IMR-90 (cell line): ENCODE measurements around the gene FFAR3. TPM values are rescaled to one million over a fixed set of nuclear protein-coding genes. Genes with fewer than 3 reads are reported as not detected.

Source experiments
- ATAC-seq: fragments of 200-7000 bp; cut with Tn5 transposase; 2 replicates; pipeline ENCODE4 v1.9.1; 2020; ENCODE audit warnings: low read depth, mild to moderate bottlenecking, moderate library complexity
- BruUV-seq: library from RNA; stranded (reverse); fragments of 400-500 nt; replicated peaks from 2 replicates; lab custom pipeline; 2021; lab: Mats Ljungman, UMichigan
- CTCF ChIA-PET: fragments of 300-600 bp; formaldehyde crosslinking; extraction: SDS; loops from one replicate; lab custom pipeline; 2021; ENCODE audit warnings: antibody characterized with exemption; lab: Yijun Ruan, JAX
- POLR2A ChIA-PET: fragments of 300-600 bp; sonication (Branson Sonifier 250); formaldehyde crosslinking; loops from one replicate; lab custom pipeline; 2022; ENCODE audit warnings: antibody characterized with exemption; ENCODE audit not compliant: unreplicated experiment; lab: Charles Lee
- DNase-seq: peaks from one replicate; pipeline ENCODE4 v3.0.0; 2013
- H2AFZ ChIP-seq: replicated peaks from 2 replicates; pipeline ENCODE3; 2013; ENCODE audit warnings: low read length, mild to moderate bottlenecking; ENCODE audit not compliant: poor library complexity
- H2AK5ac ChIP-seq: 2 replicates; pipeline ENCODE4 v1.6.1; 2013; ENCODE audit warnings: low read depth, low read length, inconsistent platforms
- H2AK9ac ChIP-seq: replicated peaks from 2 replicates; pipeline ENCODE3; 2013; ENCODE audit warnings: mild to moderate bottlenecking, low read depth, low read length, moderate library complexity; ENCODE audit not compliant: poor library complexity
- H2BK120ac ChIP-seq: 2 replicates; pipeline ENCODE4 v1.6.1; 2013; ENCODE audit warnings: low read depth, low read length, inconsistent platforms
- H2BK15ac ChIP-seq: 3 replicates; pipeline ENCODE4 v1.6.1; 2013; ENCODE audit warnings: low read depth, low read length, inconsistent platforms
- H2BK20ac ChIP-seq: 2 replicates; pipeline ENCODE4 v1.6.1; 2013; ENCODE audit warnings: low read depth, mild to moderate bottlenecking, inconsistent platforms, low read length, moderate library complexity
- H2BK5ac ChIP-seq: 2 replicates; pipeline ENCODE4 v1.6.1; 2013; ENCODE audit warnings: mild to moderate bottlenecking, low read depth, low read length, inconsistent platforms; ENCODE audit not compliant: poor library complexity, severe bottlenecking
- H3K14ac ChIP-seq: replicated peaks from 2 replicates; pipeline ENCODE4 v1.6.1; 2013; ENCODE audit warnings: low read depth, low read length, inconsistent platforms
- H3K18ac ChIP-seq: 2 replicates; pipeline ENCODE4 v1.6.1; 2013; ENCODE audit warnings: low read depth, low read length, control low read depth
- H3K23ac ChIP-seq: 2 replicates; pipeline ENCODE4 v1.6.1; 2013; ENCODE audit warnings: low read depth, low read length, inconsistent platforms
- H3K27ac ChIP-seq: 2 replicates; pipeline ENCODE4 v1.5.1; 2013; ENCODE audit warnings: mild to moderate bottlenecking, control low read depth, low read length; ENCODE audit not compliant: insufficient read depth
- H3K27me3 ChIP-seq: 2 replicates; pipeline ENCODE4 v1.6.1; 2013; ENCODE audit warnings: low read length; ENCODE audit not compliant: control insufficient read depth, insufficient read depth
- H3K36me3 ChIP-seq: 2 replicates; pipeline ENCODE4 v1.6.1; 2013; ENCODE audit warnings: low read length, mixed read lengths; ENCODE audit not compliant: control insufficient read depth, insufficient read depth
- H3K4ac ChIP-seq: 2 replicates; pipeline ENCODE4 v1.6.1; 2013; ENCODE audit warnings: low read depth, low read length, inconsistent platforms
- H3K4me1 ChIP-seq: 2 replicates; pipeline ENCODE4 v1.6.1; 2013; ENCODE audit warnings: low read length, mixed read lengths; ENCODE audit not compliant: control insufficient read depth, insufficient read depth
- H3K4me2 ChIP-seq: 2 replicates; pipeline ENCODE4 v1.6.1; 2013; ENCODE audit warnings: low read depth, mild to moderate bottlenecking, control low read depth, low read length, moderate library complexity
- H3K4me3 ChIP-seq: 2 replicates; pipeline ENCODE4 v1.5.1; 2013; ENCODE audit warnings: low read depth, mild to moderate bottlenecking, control low read depth, low read length, moderate library complexity; ENCODE audit not compliant: insufficient read depth
- H3K56ac ChIP-seq: 2 replicates; pipeline ENCODE4 v1.6.1; 2013; ENCODE audit warnings: low read length, inconsistent platforms; ENCODE audit not compliant: insufficient read depth; ENCODE audit errors: extremely low read depth
- H3K79me1 ChIP-seq, 2 experiments: 2 replicates each; pipeline ENCODE4 v1.6.1; 2013; ENCODE audit warnings: low read length in 2 of 2, inconsistent platforms in 1 of 2, low read depth in 1 of 2
- H3K9ac ChIP-seq: 2 replicates; pipeline ENCODE4 v1.6.1; 2013; ENCODE audit warnings: low read depth, low read length, control low read depth
- H3K9me1 ChIP-seq: 2 replicates; pipeline ENCODE4 v1.6.1; 2013; ENCODE audit warnings: low read length, inconsistent platforms; ENCODE audit not compliant: insufficient read depth
- H3K9me3 ChIP-seq: 2 replicates; pipeline ENCODE4 v1.6.1; 2013; ENCODE audit warnings: low read length; ENCODE audit not compliant: control insufficient read depth, insufficient read depth
- H4K20me1 ChIP-seq: 2 replicates; pipeline ENCODE4 v1.6.1; 2013; ENCODE audit warnings: low read length, inconsistent platforms; ENCODE audit not compliant: insufficient read depth
- H4K5ac ChIP-seq: 2 replicates; pipeline ENCODE4 v1.6.1; 2013; ENCODE audit warnings: mild to moderate bottlenecking, low read depth, low read length, control low read depth
- H4K8ac ChIP-seq, 2 experiments: 2 replicates each; pipeline ENCODE4 v1.6.1; 2013; ENCODE audit warnings: low read depth in 2 of 2, low read length in 2 of 2, control low read depth in 1 of 2, inconsistent platforms in 1 of 2
- H4K91ac ChIP-seq: 2 replicates; pipeline ENCODE4 v1.6.1; 2013; ENCODE audit warnings: low read depth, low read length, inconsistent platforms; ENCODE audit not compliant: insufficient read depth
- MAFK ChIP-seq: IDR thresholded peaks from 2 replicates; pipeline ENCODE4 v1.6.1; 2012; ENCODE audit warnings: low read depth, low read length, improper control_type of control experiment
- MXI1 ChIP-seq: IDR thresholded peaks from 2 replicates; pipeline ENCODE4 v1.6.1; 2012; ENCODE audit warnings: low read depth, mild to moderate bottlenecking, low read length, moderate library complexity, borderline replicate concordance
- POLR2A ChIP-seq: IDR thresholded peaks from 2 replicates; pipeline ENCODE4 v1.6.1; 2012; ENCODE audit warnings: mild to moderate bottlenecking, low read depth, low read length
- RAD21 ChIP-seq: IDR thresholded peaks from 2 replicates; pipeline ENCODE4 v1.6.1; 2012; ENCODE audit warnings: low read length, improper control_type of control experiment
- RFX5 ChIP-seq: IDR thresholded peaks from 2 replicates; pipeline ENCODE4 v1.8.0; 2012; ENCODE audit warnings: low read depth, mild to moderate bottlenecking, low read length, moderate library complexity
- SMC3 ChIP-seq: fragments of 150-350 bp; IDR thresholded peaks from 2 replicates; pipeline ENCODE4 v1.6.1; 2016; ENCODE audit warnings: low read depth, mild to moderate bottlenecking, antibody characterized with exemption, low read length, moderate library complexity
- WGBS, 2 experiments: methylation state at CpG; one replicate each; pipeline versions ENCODE4 v1.1.5 to v1.1.7; 2013; ENCODE audit warnings: missing lambda C conversion rate in 2 of 2; ENCODE audit not compliant: insufficient read length in 1 of 2; ENCODE audit errors: extremely low coverage in 2 of 2; 5-methylcytosine and 5-hydroxymethylcytosine counted together
- dilution Hi-C: fragments of 300-500 bp; cut with HindIII; formaldehyde crosslinking; loops from one replicate; pipeline ENCODE4 v1.14.3; 2018; ENCODE audit warnings: low sequenced_read_pairs; ENCODE audit not compliant: unreplicated experiment
- in situ Hi-C: fragments of 300-500 bp; cut with MboI; formaldehyde crosslinking; loops from 3 replicates; pipeline ENCODE4 v1.14.3; 2019; ENCODE audit warnings: low sequenced_read_pairs, inconsistent platforms, mixed read lengths
- intact Hi-C: fragments of 100-400 bp; cut with micrococcal nuclease; formaldehyde crosslinking; loops from 2 replicates; pipeline ENCODE4 v1.10.0; 2022
- polyA plus RNA-seq, 3 experiments: library from polyadenylated mRNA; depleted of rRNA; stranded (reverse); fragments of >200 nt; gene quantifications; 2 replicates each; pipeline ENCODE4 v1.2.3, GENCODE V29; 2012; ENCODE audit warnings: low replicate concordance in 1 of 3
- total RNA-seq: library from RNA; depleted of rRNA; stranded (reverse); fragments of >200 nt; gene quantifications from 2 replicates; pipeline ENCODE4 v1.2.3, GENCODE V29; 2012

FFAR3 gene
- total and polyA plus RNA-seq, 2 of the 4 experiments (the other 2 are of a cell fraction), result not detected

DNA sequence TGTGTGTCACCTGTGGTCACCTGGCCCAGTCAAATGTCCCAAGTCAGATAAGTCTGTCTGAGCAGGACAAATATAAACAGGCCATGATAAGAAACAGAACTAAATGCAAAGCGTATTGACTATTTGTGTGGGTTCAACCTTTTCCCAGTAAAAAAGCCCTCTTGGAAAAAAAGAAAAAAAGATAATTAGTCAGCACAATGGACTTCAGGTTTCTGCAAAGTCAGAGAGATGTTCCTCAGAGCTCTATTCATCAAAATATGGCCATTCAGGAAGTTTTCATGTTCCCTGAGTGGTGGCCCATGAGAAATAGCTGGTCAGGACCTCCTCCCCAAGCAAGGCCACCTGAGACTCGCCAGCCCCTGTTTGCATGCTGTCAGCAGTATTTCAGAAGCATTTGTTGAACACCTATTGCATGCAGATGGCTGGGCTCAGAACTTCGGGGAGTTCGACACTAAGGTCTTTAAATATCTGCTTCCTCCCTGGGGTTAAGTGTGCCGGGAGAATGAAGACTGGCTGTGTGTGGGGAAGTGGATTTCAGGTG is 2.7 kb downstream of the FFAR3 start:
- intact Hi-C loops, result no loop called here
- no peaks in the 10 kb centered on the region for H3K9me1 ChIP-seq
- POLR2A ChIA-PET, result no interaction called here

More for the DNA sequence above, 2.7 kb downstream of the FFAR3 start:
- H2BK120ac ChIP-seq, result no peak overlapping the region
- H2BK5ac ChIP-seq, result no peak overlapping the region
- no peak overlapping the region for H2AK9ac ChIP-seq
- no peak overlapping the region for H3K27ac ChIP-seq
- H2AK5ac ChIP-seq, result no peak overlapping the region
- H3K14ac ChIP-seq, result no peak overlapping the region
- ATAC-seq (no peak), DNase-seq (no peak)
- no peak overlapping the region for H3K4me3 ChIP-seq
- H3K56ac ChIP-seq, result no peak overlapping the region
- no peak overlapping the region for H3K18ac ChIP-seq
- no peak overlapping the region for H3K9ac ChIP-seq
- no peak overlapping the region for H4K8ac ChIP-seq
- no peak overlapping the region for H3K4me2 ChIP-seq
- no peak overlapping the region for H4K5ac ChIP-seq
- H3K79me1 ChIP-seq, result no peaks in the 10 kb centered on the region
- TF ChIP-seq RFX5, result no peak
- TF ChIP-seq SMC3, result no peak
- no peak for TF ChIP-seq MXI1
- no peak for TF ChIP-seq POLR2A
- no peak for TF ChIP-seq RAD21
- no peak for TF ChIP-seq MAFK
- H2AFZ ChIP-seq, result no peak overlapping the region
- 30% methylated on average over 2 of the region's 5 CpGs; no CpG with 5 or more reads in 1 of the 2 experiments for WGBS, 2 experiments
- no peak overlapping the region for H4K91ac ChIP-seq
- no TSS peak for BruUV-seq
- no peak overlapping the region for H2BK15ac ChIP-seq
- H3K4ac ChIP-seq, result no peak overlapping the region
- no peaks in the 10 kb centered on the region for H3K4me1 ChIP-seq
- H3K36me3 ChIP-seq, result no peaks in the 10 kb centered on the region
- no peaks in the 10 kb centered on the region for H3K9me3 ChIP-seq
- in situ Hi-C loops, result no loop called here
- H2BK20ac ChIP-seq, result no peak overlapping the region
- no peaks in the 10 kb centered on the region for H4K20me1 ChIP-seq
- H3K23ac ChIP-seq, result no peak overlapping the region
- CTCF ChIA-PET, result no interaction called here
- H3K27me3 ChIP-seq, result peaks cover 8% of the 10 kb centered on the region
- dilution Hi-C loops, result no loop called here
